Activated T-helper 1 cell treated with anti-CD3 and anti-CD28 coated beads, Interleukin-12 subunit alpha, Interleukin-12 subunit beta, Interleukin-2, Interleukin-4 antibody, amounts not matched to agents 30 ng/mL and 10 ng/mL and 1 ng/mL, durations not matched to agents 14 hours and 24 hours and 36 hours (primary cell): Measurements from ENCODE around the gene LRRIQ4. TPM values are rescaled to one million over a fixed set of nuclear protein-coding genes. Genes with fewer than 3 reads are reported as not detected.

Experiments used
- DNase-seq: peaks from one replicate; pipeline ENCODE4 v3.0.0; 2021; ENCODE audit warnings: low spot score
- H3K27ac Mint-ChIP-seq: one replicate; pipeline ENCODE4 v1.8.0; 2021; ENCODE audit warnings: mild to moderate bottlenecking, mixed read lengths
- H3K27me3 Mint-ChIP-seq: one replicate; pipeline ENCODE4 v1.8.0; 2022; ENCODE audit warnings: mild to moderate bottlenecking, moderate library complexity, mixed read lengths; ENCODE audit not compliant: insufficient read depth
- H3K36me3 Mint-ChIP-seq: one replicate; pipeline ENCODE4 v1.8.0; 2021; ENCODE audit warnings: low read depth, mixed read lengths
- H3K4me1 Mint-ChIP-seq: one replicate; pipeline ENCODE4 v1.8.0; 2021; ENCODE audit warnings: low read depth, mixed read lengths
- H3K4me3 Mint-ChIP-seq: one replicate; pipeline ENCODE4 v1.8.0; 2021; ENCODE audit warnings: mild to moderate bottlenecking, moderate library complexity, mixed read lengths
- H3K9me3 Mint-ChIP-seq: one replicate; pipeline ENCODE4 v1.8.0; 2021; ENCODE audit warnings: mixed read lengths
- intact Hi-C: fragments of 100-400 bp; cut with micrococcal nuclease; formaldehyde crosslinking; loops from one replicate; pipeline ENCODE4 v1.15.1; 2024
- total RNA-seq: library from RNA; stranded (reverse); gene quantifications from 2 replicates; pipeline ENCODE4 v1.2.3, GENCODE V29; 2022

The LRRIQ4 gene
- total RNA-seq, 1 donor from 2014 or later, result 0.10 TPM

- Mint-ChIP-seq H3K27me3 (peaks cover 26% of the 10 kb centered on the region), H3K9me3 (peaks cover 22% of the 10 kb centered on the region), H3K4me3 (no peak overlapping the region), H3K27ac (no peak overlapping the region), H3K4me1 (peaks cover 34% of the 10 kb centered on the region), H3K36me3 (peaks cover 8% of the 10 kb centered on the region)
- no peak for DNase-seq
- intact Hi-C loops, result no loop called here
Measured at GRCh38 chr3:169815590-169816150, 3.0 kb downstream of the LRRIQ4 start.

GRCh38 chr3:169818316-169818715 is 5.6 kb downstream of the LRRIQ4 start:
- Mint-ChIP-seq H3K9me3 (peaks cover 22% of the 10 kb centered on the region), H3K36me3 (peaks cover 8% of the 10 kb centered on the region), H3K27me3 (peaks cover 28% of the 10 kb centered on the region), H3K27ac (no peak overlapping the region), H3K4me3 (no peak overlapping the region), H3K4me1 (peaks cover 14% of the 10 kb centered on the region)
- DNase-seq, result no peak
- intact Hi-C loops, result no loop called here

- DNase-seq, result no peak
- intact Hi-C loops, result no loop called here
- no peak overlapping the region for H3K4me3 Mint-ChIP-seq
- H3K9me3 Mint-ChIP-seq, result no peaks in the 10 kb centered on the region
- no peaks in the 10 kb centered on the region for H3K36me3 Mint-ChIP-seq
- no peaks in the 10 kb centered on the region for H3K4me1 Mint-ChIP-seq
- peaks cover 28% of the 10 kb centered on the region for H3K27me3 Mint-ChIP-seq
- no peak overlapping the region for H3K27ac Mint-ChIP-seq
Measured at GRCh38 chr3:169822091-169822490, 9.4 kb downstream of the LRRIQ4 start.

- Mint-ChIP-seq H3K36me3 (no peaks in the 10 kb centered on the region), H3K4me3 (no peak overlapping the region), H3K27ac (no peak overlapping the region), H3K9me3 (no peaks in the 10 kb centered on the region), H3K4me1 (no peaks in the 10 kb centered on the region), H3K27me3 (peaks cover 27% of the 10 kb centered on the region)
- no peak for DNase-seq
- intact Hi-C loops, result no loop called here
Measured at GRCh38 chr3:169822540-169822939, 9.9 kb downstream of the LRRIQ4 start.

- Mint-ChIP-seq H3K9me3 (no peaks in the 10 kb centered on the region), H3K4me1 (no peaks in the 10 kb centered on the region), H3K36me3 (no peaks in the 10 kb centered on the region), H3K4me3 (no peak overlapping the region), H3K27ac (no peak overlapping the region), H3K27me3 (peaks cover 24% of the 10 kb centered on the region)
- intact Hi-C loops, result no loop called here
- no peak for DNase-seq
Measured at GRCh38 chr3:169822983-169823382, 10.3 kb downstream of the LRRIQ4 start.

- Mint-ChIP-seq H3K4me1 (no peaks in the 10 kb centered on the region), H3K9me3 (no peaks in the 10 kb centered on the region), H3K4me3 (no peak overlapping the region)
Measured at GRCh38 chr3:169825316-169825715, 12.6 kb downstream of the LRRIQ4 start.

GRCh38 chr3:169827712-169828111 is 15.0 kb downstream of the LRRIQ4 start:
- Mint-ChIP-seq H3K27me3 (peaks cover 5% of the 10 kb centered on the region), H3K4me3 (no peak overlapping the region), H3K9me3 (no peaks in the 10 kb centered on the region), H3K4me1 (no peaks in the 10 kb centered on the region), H3K36me3 (no peaks in the 10 kb centered on the region), H3K27ac (no peak overlapping the region)
- intact Hi-C loops, result no loop called here
- DNase-seq, result no peak

More at GRCh38 chr3:169825316-169825715, 12.6 kb downstream of the LRRIQ4 start:
- H3K27me3 Mint-ChIP-seq, result peaks cover 7% of the 10 kb centered on the region
- no peak overlapping the region for H3K27ac Mint-ChIP-seq
- no peaks in the 10 kb centered on the region for H3K36me3 Mint-ChIP-seq
- no peak for DNase-seq
- intact Hi-C loops, result no loop called here

GRCh38 chr3:169835533-169835932 is 22.9 kb downstream of the LRRIQ4 start:
- DNase-seq, result no peak

GRCh38 chr3:169836078-169836941 is 23.6 kb downstream of the LRRIQ4 start:
- no peak overlapping the region for H3K4me3 Mint-ChIP-seq
- H3K27ac Mint-ChIP-seq, result no peak overlapping the region
- no peak for DNase-seq
- no peaks in the 10 kb centered on the region for H3K36me3 Mint-ChIP-seq
- no peaks in the 10 kb centered on the region for H3K9me3 Mint-ChIP-seq
- peaks cover 13% of the 10 kb centered on the region for H3K27me3 Mint-ChIP-seq
- intact Hi-C loops, result no loop called here
- no peaks in the 10 kb centered on the region for H3K4me1 Mint-ChIP-seq

More at GRCh38 chr3:169835533-169835932, 22.9 kb downstream of the LRRIQ4 start:
- no peak overlapping the region for H3K27ac Mint-ChIP-seq
- no peak overlapping the region for H3K4me3 Mint-ChIP-seq
- H3K4me1 Mint-ChIP-seq, result no peaks in the 10 kb centered on the region
- no peaks in the 10 kb centered on the region for H3K9me3 Mint-ChIP-seq
- H3K36me3 Mint-ChIP-seq, result no peaks in the 10 kb centered on the region
- H3K27me3 Mint-ChIP-seq, result peaks cover 10% of the 10 kb centered on the region
- intact Hi-C loops, result no loop called here

- intact Hi-C loops, result no loop called here
- Mint-ChIP-seq H3K4me3 (no peak overlapping the region), H3K27ac (no peak overlapping the region), H3K36me3 (no peaks in the 10 kb centered on the region), H3K9me3 (no peaks in the 10 kb centered on the region), H3K27me3 (peaks cover 13% of the 10 kb centered on the region), H3K4me1 (no peaks in the 10 kb centered on the region)
- no peak for DNase-seq
Measured at GRCh38 chr3:169836942-169837275, 24.2 kb downstream of the LRRIQ4 start.

GRCh38 chr3:169838511-169839030 is 25.9 kb downstream of the LRRIQ4 start:
- no peak for DNase-seq
- Mint-ChIP-seq H3K4me3 (no peak overlapping the region), H3K9me3 (no peaks in the 10 kb centered on the region), H3K27ac (no peak overlapping the region), H3K27me3 (peaks cover 13% of the 10 kb centered on the region), H3K36me3 (no peaks in the 10 kb centered on the region), H3K4me1 (no peaks in the 10 kb centered on the region)
- intact Hi-C loops, result no loop called here

GRCh38 chr3:169841171-169841570 is 28.5 kb downstream of the LRRIQ4 start:
- no peaks in the 10 kb centered on the region for H3K9me3 Mint-ChIP-seq
- H3K4me1 Mint-ChIP-seq, result no peaks in the 10 kb centered on the region
- no peak for DNase-seq
- H3K27me3 Mint-ChIP-seq, result peaks cover 20% of the 10 kb centered on the region
- H3K27ac Mint-ChIP-seq, result no peak overlapping the region
- H3K36me3 Mint-ChIP-seq, result no peaks in the 10 kb centered on the region
- no peak overlapping the region for H3K4me3 Mint-ChIP-seq
- intact Hi-C loops, result no loop called here

GRCh38 chr3:169842960-169843359 is 30.3 kb downstream of the LRRIQ4 start:
- H3K9me3 Mint-ChIP-seq, result no peaks in the 10 kb centered on the region
- H3K4me3 Mint-ChIP-seq, result no peak overlapping the region
- DNase-seq, result no peak
- intact Hi-C loops, result no loop called here
- no peak overlapping the region for H3K27ac Mint-ChIP-seq
- H3K36me3 Mint-ChIP-seq, result no peaks in the 10 kb centered on the region
- peaks cover 22% of the 10 kb centered on the region for H3K27me3 Mint-ChIP-seq
- H3K4me1 Mint-ChIP-seq, result no peaks in the 10 kb centered on the region
